GM18499 (cell line): Measurements from ENCODE around the gene RAB3C.
A peak's percentile ranks its signal among the peaks of the same experiment; 100 is the strongest.
"Not testable (repeated sequence)": the region's sequence is repeated elsewhere in the genome, so short reads cannot be mapped to it uniquely, and the experiment has no call there.

ENCODE experiments used
- ATAC-seq: cut with Tn5 transposase; IDR thresholded peaks from one replicate; pipeline ENCODE4 v1.9.1; 2021; ENCODE audit warnings: moderate number of reproducible peaks; ENCODE audit not compliant: insufficient read depth, unreplicated experiment

RAB3C gene

GRCh38 chr5:58582803-58583491, at the start of gene RAB3C:
Gene RAB3C, plus strand, starts transcription at chr5:58583075. Its CDS starts 134 bp downstream, at chr5:58583209.
- peak; percentile 99 for ATAC-seq

- not testable (repeated sequence) for ATAC-seq
Measured at GRCh38 chr5:58541935-58542334, 40.9 kb upstream of the RAB3C start.

- no peak for ATAC-seq
Measured at GRCh38 chr5:58542709-58543108, 40.2 kb upstream of the RAB3C start.

DNA sequence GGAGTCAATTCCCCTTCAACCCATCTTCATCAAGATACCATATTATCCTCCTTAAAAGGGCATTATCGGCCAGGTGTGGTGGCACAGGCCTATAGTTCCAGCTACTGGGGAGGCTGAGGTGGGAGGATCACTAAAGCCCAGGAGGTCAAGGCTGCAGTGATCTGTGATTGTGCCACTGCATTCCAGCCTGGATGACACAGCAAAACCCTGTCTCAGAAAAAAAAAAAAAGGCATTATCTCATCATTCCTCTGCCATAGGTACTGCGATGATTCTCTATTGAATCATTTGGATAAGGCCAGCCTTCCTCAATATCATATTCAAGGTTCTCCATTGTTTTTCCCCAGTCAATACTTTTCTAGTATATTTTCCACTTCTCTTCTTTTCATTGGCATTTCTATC, 39.2 kb upstream of the RAB3C start:
- ATAC-seq: no peak

- no peak for ATAC-seq
Measured at GRCh38 chr5:58544195-58544594, 38.7 kb upstream of the RAB3C start.

DNA sequence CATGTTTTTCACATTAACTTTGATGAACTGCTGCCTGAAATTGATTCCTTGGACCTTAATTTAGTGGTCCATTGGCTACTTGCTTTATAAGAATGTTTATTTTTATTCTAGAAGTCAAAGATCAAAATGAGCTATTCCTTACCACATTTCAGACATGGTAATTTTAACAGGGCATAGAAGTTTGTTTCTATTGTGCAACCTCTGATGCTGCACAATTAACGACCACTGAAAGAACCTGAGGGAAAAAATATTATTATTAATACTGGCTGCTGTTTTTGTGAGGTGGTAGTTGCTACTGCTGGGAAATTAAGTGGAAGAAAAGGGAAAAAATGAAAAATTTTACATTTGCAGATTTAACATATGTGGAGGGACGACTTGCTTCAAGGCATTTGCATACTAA, 37.9 kb upstream of the RAB3C start:
- ATAC-seq: no peak

- ATAC-seq: peak; percentile 74
Measured at GRCh38 chr5:58545912-58546311, 37.0 kb upstream of the RAB3C start.

- no peak for ATAC-seq
Measured at GRCh38 chr5:58548068-58548467, 34.8 kb upstream of the RAB3C start.

GRCh38 chr5:58551492-58551891, 31.4 kb upstream of the RAB3C start:
- ATAC-seq: no peak

DNA sequence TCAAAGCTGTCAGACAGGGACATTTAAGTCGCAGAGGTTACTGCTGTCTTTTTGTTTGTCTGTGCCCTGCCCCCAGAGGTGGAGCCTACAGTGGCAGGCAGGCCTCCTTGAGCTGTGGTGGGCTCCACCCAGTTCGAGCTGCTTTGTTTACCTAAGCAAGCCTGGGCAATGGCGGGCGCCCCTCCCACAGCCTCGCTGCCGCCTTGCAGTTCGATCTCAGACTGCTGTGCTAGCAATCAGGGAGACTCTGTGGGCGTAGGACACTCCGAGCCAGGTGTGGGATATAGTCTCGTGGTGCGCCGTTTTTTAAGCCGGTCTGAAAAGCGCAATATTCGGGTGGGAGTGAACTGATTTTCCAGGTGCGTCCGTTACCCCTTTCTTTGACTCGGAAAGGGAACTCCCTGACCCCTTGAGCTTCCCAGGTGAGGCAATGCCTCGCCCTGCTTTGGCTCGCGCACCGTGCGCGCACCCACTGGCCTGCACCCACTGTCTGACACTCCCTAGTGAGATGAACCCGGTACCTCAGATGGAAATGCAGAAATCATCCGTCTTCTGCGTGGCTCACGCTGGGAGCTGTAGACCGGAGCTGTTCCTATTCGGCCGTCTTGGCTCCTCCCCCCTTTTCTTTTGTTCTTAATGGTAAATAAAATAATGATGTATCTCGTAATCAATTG, 25.1 kb upstream of the RAB3C start:
- not testable (repeated sequence) for ATAC-seq

GRCh38 chr5:58563016-58563700, 19.7 kb upstream of the RAB3C start:
- not testable (repeated sequence) for ATAC-seq

DNA sequence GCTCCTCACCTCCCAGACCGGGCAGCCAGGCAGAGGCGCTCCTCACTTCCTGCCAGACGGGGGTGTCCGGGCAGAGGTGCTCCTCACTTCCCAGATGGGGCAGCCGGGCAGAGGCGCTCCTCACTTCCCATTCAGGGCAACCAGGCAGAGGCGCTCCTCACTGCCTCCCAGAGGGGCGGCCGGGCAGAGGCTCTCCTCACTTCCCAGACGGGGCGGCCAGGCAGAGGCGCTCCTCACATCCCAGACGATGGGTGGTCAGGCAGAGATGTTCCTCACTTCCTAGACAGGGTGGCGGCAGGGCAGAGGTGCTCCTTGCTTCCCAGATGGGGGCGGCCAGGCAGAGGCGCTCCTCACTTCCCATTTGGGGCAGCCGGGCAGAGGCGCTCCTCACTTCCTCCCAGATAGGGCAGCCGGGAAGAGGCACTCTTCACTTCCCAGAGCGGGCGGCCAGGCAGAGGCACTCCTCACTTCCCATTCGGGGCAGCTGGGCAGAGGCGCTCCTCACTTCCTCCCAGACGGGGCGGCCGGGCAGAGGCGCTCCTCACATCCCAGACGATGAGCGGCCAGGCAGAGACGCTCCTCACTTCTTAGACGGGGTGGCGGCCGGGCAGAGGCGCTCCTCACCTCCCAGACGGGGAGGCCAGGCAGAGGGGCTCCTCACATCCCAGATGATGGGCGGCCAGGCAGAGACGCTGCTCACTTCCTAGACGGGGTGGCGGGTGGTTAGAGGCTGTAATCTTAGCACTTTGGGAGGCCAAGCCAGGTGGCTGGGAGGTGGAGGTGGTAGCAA, 18.6 kb upstream of the RAB3C start:
- ATAC-seq: not testable (repeated sequence)

DNA sequence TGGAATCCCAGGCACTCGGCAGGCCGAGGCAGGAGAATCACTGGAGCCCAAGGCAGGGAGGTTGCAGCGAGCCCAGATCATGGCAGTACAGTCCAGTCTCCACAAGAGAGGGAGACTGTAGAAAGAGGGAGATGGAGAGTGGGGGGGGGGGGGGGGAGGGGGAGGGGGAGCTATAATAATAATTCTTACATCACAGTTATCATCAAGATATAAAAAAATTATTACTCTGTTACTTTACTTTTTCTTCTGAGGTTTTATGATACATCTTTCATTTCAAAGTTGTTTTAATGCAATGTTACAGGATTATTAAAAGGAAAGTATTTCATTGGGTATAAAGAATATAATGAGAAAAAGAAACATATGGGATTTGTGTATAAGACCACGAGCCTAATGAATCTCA, 17.8 kb upstream of the RAB3C start:
- ATAC-seq: no peak

- ATAC-seq: no peak
Measured at GRCh38 chr5:58571501-58571900, 11.4 kb upstream of the RAB3C start.

DNA sequence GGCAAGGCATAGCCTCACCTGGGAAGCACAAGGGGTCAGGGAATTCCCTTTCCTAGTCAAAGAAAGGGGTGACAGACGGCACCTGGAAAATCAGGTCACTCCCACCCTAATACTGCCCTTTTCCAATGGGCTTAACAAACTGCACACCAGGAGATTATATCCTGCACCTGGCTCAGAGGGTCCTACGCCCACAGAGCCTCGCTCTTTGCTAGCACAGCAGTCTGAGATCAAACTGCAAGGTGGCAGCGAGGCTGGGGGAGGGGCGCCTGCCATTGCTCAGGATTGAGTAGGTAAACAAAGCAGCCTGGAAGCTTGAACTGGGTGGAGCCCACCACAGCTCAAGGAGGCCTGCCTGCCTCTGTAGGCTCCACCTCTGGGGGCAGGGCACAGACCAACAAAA, 9.9 kb upstream of the RAB3C start:
- ATAC-seq: not testable (repeated sequence)

GRCh38 chr5:58579781-58580180, 3.1 kb upstream of the RAB3C start:
- ATAC-seq: no peak

GRCh38 chr5:58582019-58582802, 664 bp upstream of the RAB3C start:
- ATAC-seq: no peak

- no peak for ATAC-seq
Measured at GRCh38 chr5:58595952-58596351, 13.1 kb downstream of the RAB3C start.

DNA sequence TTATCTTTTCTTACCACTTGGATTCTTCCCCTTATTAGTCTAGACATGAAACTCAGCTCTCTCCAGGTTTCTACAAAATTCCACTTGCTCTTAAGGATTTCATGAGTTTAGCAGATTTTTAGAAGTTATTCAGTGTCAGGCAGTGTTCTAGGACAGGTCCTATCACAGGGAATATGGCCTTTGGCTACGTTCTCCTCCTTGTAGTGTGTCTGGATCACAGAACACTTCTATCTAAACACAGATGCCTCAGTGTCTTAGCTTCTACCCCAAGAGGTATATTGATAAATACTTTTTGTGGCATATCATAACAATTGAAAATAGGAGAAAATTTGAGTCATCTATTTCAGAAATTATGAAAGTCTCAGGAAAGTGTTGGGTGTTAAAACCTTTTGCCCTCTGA, 15.6 kb downstream of the RAB3C start:
- ATAC-seq: no peak

DNA sequence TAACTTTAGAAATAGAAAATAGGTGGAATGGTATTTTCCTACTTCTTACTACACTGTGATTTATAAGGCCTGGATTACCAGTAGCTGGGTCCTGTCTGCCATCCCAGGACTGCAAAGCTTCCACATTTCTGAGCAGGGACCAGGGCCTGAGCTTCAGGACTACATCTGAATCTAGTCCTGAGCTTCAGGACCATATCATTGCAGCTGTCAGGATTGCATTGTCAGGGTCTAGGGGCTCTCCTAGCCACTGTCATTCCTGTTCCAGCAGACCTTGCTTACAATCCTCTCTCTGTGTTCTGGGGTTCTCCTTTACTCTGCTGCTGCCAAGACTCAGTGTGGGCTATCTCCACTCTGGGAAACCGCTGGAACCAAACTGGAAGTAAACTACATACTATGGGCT, 16.3 kb downstream of the RAB3C start:
- ATAC-seq: no peak
